GM10847 (cell line): ENCODE data around the gene PAPSS2.

Source experiments
- POLR2A ChIP-seq: IDR thresholded peaks from 2 replicates; pipeline ENCODE4 v1.6.1; 2011; ENCODE audit not compliant: insufficient read length; ENCODE audit errors: extremely low read depth

PAPSS2 gene

GRCh38 chr10:87677595-87677994 is 17.9 kb downstream of the PAPSS2 start:
- TF ChIP-seq POLR2A: no peak

- TF ChIP-seq POLR2A: no peak
Measured at GRCh38 chr10:87678302-87678701, 18.6 kb downstream of the PAPSS2 start.

GRCh38 chr10:87683356-87683755 is 23.7 kb downstream of the PAPSS2 start:
- no peak for TF ChIP-seq POLR2A

- no peak for TF ChIP-seq POLR2A
Measured at GRCh38 chr10:87684001-87684638, 24.4 kb downstream of the PAPSS2 start.

- no peak for TF ChIP-seq POLR2A
Measured at GRCh38 chr10:87685832-87686574, 26.3 kb downstream of the PAPSS2 start.

- TF ChIP-seq POLR2A: no peak
Measured at GRCh38 chr10:87691506-87692070, 31.9 kb downstream of the PAPSS2 start.

GRCh38 chr10:87692956-87693484 is 33.3 kb downstream of the PAPSS2 start:
- TF ChIP-seq POLR2A: no peak

GRCh38 chr10:87694011-87694794 is 34.5 kb downstream of the PAPSS2 start:
- no peak for TF ChIP-seq POLR2A

GRCh38 chr10:87695074-87695473 is 35.4 kb downstream of the PAPSS2 start:
- no peak for TF ChIP-seq POLR2A

- TF ChIP-seq POLR2A: no peak
Measured at GRCh38 chr10:87696922-87697745, 37.5 kb downstream of the PAPSS2 start.

GRCh38 chr10:87700031-87700796 is 40.5 kb downstream of the PAPSS2 start:
- no peak for TF ChIP-seq POLR2A

- TF ChIP-seq POLR2A: no peak
Measured at GRCh38 chr10:87702260-87702972, 42.7 kb downstream of the PAPSS2 start.

- TF ChIP-seq POLR2A: no peak
Measured at GRCh38 chr10:87702973-87703294, 43.3 kb downstream of the PAPSS2 start.

- no peak for TF ChIP-seq POLR2A
Measured at GRCh38 chr10:87703771-87704170, 44.1 kb downstream of the PAPSS2 start.

GRCh38 chr10:87705339-87705738 is 45.7 kb downstream of the PAPSS2 start:
- no peak for TF ChIP-seq POLR2A
